ENCODE data around the gene SRGAP1. TPM values are rescaled to one million over a fixed set of nuclear protein-coding genes. Genes with fewer than 3 reads are reported as not detected.
"Not testable (repeated sequence)": the region's sequence is repeated elsewhere in the genome, so short reads cannot be mapped to it uniquely, and the experiment has no call there.

SRGAP1 gene
- total RNA-seq, 1 donor from 2014 or later: 7.4 TPM

- intact Hi-C loops (cut with DNase I): no loop called here
- no peak for TF ChIP-seq CTCF (IDR thresholded peaks at IDR 0.05)
- TF ChIP-seq POLR2A (IDR thresholded peaks at IDR 0.05): no peak
- no peak for TF ChIP-seq POLR2AphosphoS5 (IDR thresholded peaks at IDR 0.05; ENCODE audit: insufficient read depth in 1 of 2, low read depth in 1 of 2)
- H3K36me3 ChIP-seq: no peaks in the 10 kb centered on the region
- H3K9me3 ChIP-seq: no peaks in the 10 kb centered on the region
- H3K27ac ChIP-seq: no peak overlapping the region
- no peaks in the 10 kb centered on the region for H3K4me1 ChIP-seq
- no peak overlapping the region for H3K4me3 ChIP-seq
- no peaks in the 10 kb centered on the region for H3K27me3 ChIP-seq
- DNase-seq (ENCODE audit: extremely low spot score in 2 of 2): no peak
Observed at GRCh38 chr12:63855299-63855698, 10.8 kb downstream of the SRGAP1 start.

DNA sequence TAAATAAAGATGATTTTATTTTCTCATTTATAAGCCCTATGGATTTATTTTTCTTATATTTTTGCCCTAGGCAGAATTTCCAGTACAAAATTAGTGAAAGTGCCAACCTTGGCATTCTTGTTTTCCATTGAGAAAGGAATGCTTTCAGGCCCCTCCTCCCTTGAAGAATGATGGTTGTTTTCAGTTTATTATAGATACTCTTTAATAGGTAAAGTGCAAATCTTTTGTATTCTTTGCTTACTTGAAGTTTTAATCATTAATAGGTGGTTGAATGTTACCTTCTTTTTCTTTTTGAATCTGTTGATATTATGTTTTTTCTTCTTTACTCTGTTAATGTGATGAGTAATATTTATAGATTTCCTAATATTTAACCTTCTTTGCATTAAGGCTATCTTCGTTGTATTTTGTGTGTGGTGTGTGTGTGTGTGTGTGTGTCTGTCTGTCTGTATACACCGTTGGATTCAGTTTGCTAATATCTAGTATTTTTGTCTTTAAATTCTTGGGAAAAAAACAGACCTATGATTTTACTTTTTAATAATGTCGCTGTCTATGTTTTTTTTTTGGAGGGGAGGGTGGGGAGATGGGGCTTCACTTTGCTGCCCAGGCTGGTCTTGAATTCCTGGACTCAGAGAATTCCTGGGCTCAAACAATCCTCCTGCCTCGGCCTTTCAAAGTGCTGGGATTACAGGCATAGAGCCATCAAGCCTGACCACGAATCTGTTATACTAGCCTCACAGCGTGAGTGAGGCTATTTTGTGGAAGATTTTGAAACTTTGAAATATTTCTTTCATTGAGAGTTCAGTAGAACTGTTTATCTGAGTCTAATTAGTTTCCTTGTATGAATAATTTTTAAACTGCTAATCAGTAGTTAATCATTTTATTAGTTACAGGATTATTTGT, 13.5 kb downstream of the SRGAP1 start:
- H3K4me1 ChIP-seq: peaks cover 5% of the 10 kb centered on the region
- no peaks in the 10 kb centered on the region for H3K36me3 ChIP-seq
- H3K9me3 ChIP-seq: no peaks in the 10 kb centered on the region
- no peak for DNase-seq (ENCODE audit: extremely low spot score in 2 of 2)
- no peak overlapping the region for H3K4me3 ChIP-seq
- TF ChIP-seq CTCF (IDR thresholded peaks at IDR 0.05) (no peak), POLR2AphosphoS5 (IDR thresholded peaks at IDR 0.05; ENCODE audit: insufficient read depth in 1 of 2, low read depth in 1 of 2) (no peak), POLR2A (IDR thresholded peaks at IDR 0.05) (no peak)
- intact Hi-C loops (cut with DNase I): no loop called here
- no peak overlapping the region for H3K27ac ChIP-seq
- H3K27me3 ChIP-seq: no peaks in the 10 kb centered on the region

- intact Hi-C loops (cut with DNase I): not testable (repeated sequence)
Observed at GRCh38 chr12:63859880-63860279, 15.4 kb downstream of the SRGAP1 start.

GRCh38 chr12:63862187-63862968, 17.9 kb downstream of the SRGAP1 start:
- Histone ChIP-seq H3K4me3 (no peak overlapping the region), H3K27ac (no peak overlapping the region), H3K4me1 (peaks cover 13% of the 10 kb centered on the region), H3K36me3 (no peaks in the 10 kb centered on the region), H3K27me3 (no peaks in the 10 kb centered on the region), H3K9me3 (no peaks in the 10 kb centered on the region)
- DNase-seq (ENCODE audit: extremely low spot score in 2 of 2): no peak
- TF ChIP-seq POLR2A (IDR thresholded peaks at IDR 0.05) (no peak), CTCF (IDR thresholded peaks at IDR 0.05) (no peak), POLR2AphosphoS5 (IDR thresholded peaks at IDR 0.05; ENCODE audit: insufficient read depth in 1 of 2, low read depth in 1 of 2) (no peak)
- intact Hi-C loops (cut with DNase I): no loop called here

More at GRCh38 chr12:63859880-63860279, 15.4 kb downstream of the SRGAP1 start:
- H3K4me3 ChIP-seq; H3K27me3 ChIP-seq; H3K9me3 ChIP-seq; DNase-seq (ENCODE audit: extremely low spot score in 2 of 2); H3K36me3 ChIP-seq; H3K27ac ChIP-seq: not testable (repeated sequence)
- H3K4me1 ChIP-seq: peaks cover 13% of the 10 kb centered on the region

GRCh38 chr12:63862969-63863230, 18.4 kb downstream of the SRGAP1 start:
- H3K9me3 ChIP-seq: no peaks in the 10 kb centered on the region
- H3K4me1 ChIP-seq: peaks cover 13% of the 10 kb centered on the region
- no peaks in the 10 kb centered on the region for H3K36me3 ChIP-seq
- DNase-seq (ENCODE audit: extremely low spot score in 2 of 2): no peak
- TF ChIP-seq CTCF (IDR thresholded peaks at IDR 0.05) (no peak), POLR2A (IDR thresholded peaks at IDR 0.05) (no peak), POLR2AphosphoS5 (IDR thresholded peaks at IDR 0.05; ENCODE audit: insufficient read depth in 1 of 2, low read depth in 1 of 2) (no peak)
- H3K4me3 ChIP-seq: no peak overlapping the region
- intact Hi-C loops (cut with DNase I): no loop called here
- H3K27me3 ChIP-seq: no peaks in the 10 kb centered on the region
- no peak overlapping the region for H3K27ac ChIP-seq

Measured in vagina (tissue), 2 donors.